Natural killer cell (primary cell): ENCODE results near the gene TNNI2. TPM values are rescaled to one million over a fixed set of nuclear protein-coding genes. Genes with fewer than 3 reads are reported as not detected.

Source experiments
- ATAC-seq, 3 donors: fragments of 150-1000 bp in 2 of 3; fragments of 200-7000 bp in 1 of 3; cut with Tn5 transposase; 1 replicate in 1 of 3; 2 replicates in 2 of 3; pipeline ENCODE4 v1.10.0; 2021; ENCODE audit warnings: mild to moderate bottlenecking in 2 of 3, moderate library complexity in 2 of 3
- DNase-seq, 2 donors: peaks; one replicate each; pipeline versions ENCODE4 v3.0.0 to v3.0.0-alpha.2; 2013 to 2021; ENCODE audit warnings: mixed read lengths in 1 of 2
- H3K27ac ChIP-seq: one replicate; pipeline ENCODE4 v1.5.1; 2013; ENCODE audit warnings: mild to moderate bottlenecking, low read length
- H3K27me3 ChIP-seq: one replicate; pipeline ENCODE4 v1.6.1; 2013; ENCODE audit warnings: low read length; ENCODE audit not compliant: control insufficient read depth, insufficient read depth
- H3K36me3 ChIP-seq: one replicate; pipeline ENCODE4 v1.6.1; 2013; ENCODE audit warnings: low read length; ENCODE audit not compliant: control insufficient read depth, insufficient read depth
- H3K4me1 ChIP-seq: one replicate; pipeline ENCODE4 v1.6.1; 2013; ENCODE audit warnings: low read length; ENCODE audit not compliant: control insufficient read depth, insufficient read depth
- H3K4me3 ChIP-seq: one replicate; pipeline ENCODE4 v1.5.1; 2013; ENCODE audit warnings: low read length
- H3K9me3 ChIP-seq: one replicate; pipeline ENCODE4 v1.6.1; 2013; ENCODE audit warnings: low read length; ENCODE audit not compliant: control insufficient read depth, insufficient read depth
- H3K27ac Mint-ChIP-seq, 2 donors: one replicate each; pipeline ENCODE4 v1.8.0; 2022; ENCODE audit warnings: mild to moderate bottlenecking in 2 of 2, mixed read lengths in 2 of 2, moderate library complexity in 1 of 2
- H3K27me3 Mint-ChIP-seq, 2 donors: one replicate each; pipeline ENCODE4 v1.8.0; 2022; ENCODE audit warnings: low read depth in 2 of 2, mixed read lengths in 2 of 2
- H3K36me3 Mint-ChIP-seq: one replicate; pipeline ENCODE4 v1.8.0; 2022; ENCODE audit warnings: mixed read lengths
- H3K4me1 Mint-ChIP-seq, 2 donors: one replicate each; pipeline ENCODE4 v1.8.0; 2022; ENCODE audit warnings: mixed read lengths in 2 of 2
- H3K4me3 Mint-ChIP-seq: one replicate; pipeline ENCODE4 v1.8.0; 2022; ENCODE audit warnings: mild to moderate bottlenecking, moderate library complexity, mixed read lengths
- H3K9me3 Mint-ChIP-seq, 2 donors: one replicate each; pipeline ENCODE4 v1.8.0; 2022; ENCODE audit warnings: mixed read lengths in 2 of 2
- WGBS: methylation state at CpG from one replicate; pipeline ENCODE4 v1.1.7; 2013; ENCODE audit warnings: missing lambda C conversion rate; ENCODE audit not compliant: insufficient coverage; 5-methylcytosine and 5-hydroxymethylcytosine counted together
- intact Hi-C: fragments of 100-400 bp; cut with micrococcal nuclease; formaldehyde crosslinking; loops from one replicate; pipeline ENCODE4 v1.14.2; 2022
- total RNA-seq, 4 donors: library from RNA; stranded (reverse); fragments of 120-200 nt in 1 of 4; gene quantifications; one replicate each; pipeline versions ENCODE4 v1.2.3 to v1.2.4, GENCODE V29; 2013 to 2022
- TF ChIP-seq, protein P1 (sequence below): fragments of 200-600 bp; IDR thresholded peaks from one replicate; pipeline ENCODE4 v1.8.0; 2022; ENCODE audit warnings: antibody characterized with exemption

The TNNI2 gene
- total RNA-seq, 3 donors from 2014 or later (not counting 1 experiment from before 2014, with no cell fraction given), result 1.2 to 5.4 (median 3.6) TPM

DNA sequence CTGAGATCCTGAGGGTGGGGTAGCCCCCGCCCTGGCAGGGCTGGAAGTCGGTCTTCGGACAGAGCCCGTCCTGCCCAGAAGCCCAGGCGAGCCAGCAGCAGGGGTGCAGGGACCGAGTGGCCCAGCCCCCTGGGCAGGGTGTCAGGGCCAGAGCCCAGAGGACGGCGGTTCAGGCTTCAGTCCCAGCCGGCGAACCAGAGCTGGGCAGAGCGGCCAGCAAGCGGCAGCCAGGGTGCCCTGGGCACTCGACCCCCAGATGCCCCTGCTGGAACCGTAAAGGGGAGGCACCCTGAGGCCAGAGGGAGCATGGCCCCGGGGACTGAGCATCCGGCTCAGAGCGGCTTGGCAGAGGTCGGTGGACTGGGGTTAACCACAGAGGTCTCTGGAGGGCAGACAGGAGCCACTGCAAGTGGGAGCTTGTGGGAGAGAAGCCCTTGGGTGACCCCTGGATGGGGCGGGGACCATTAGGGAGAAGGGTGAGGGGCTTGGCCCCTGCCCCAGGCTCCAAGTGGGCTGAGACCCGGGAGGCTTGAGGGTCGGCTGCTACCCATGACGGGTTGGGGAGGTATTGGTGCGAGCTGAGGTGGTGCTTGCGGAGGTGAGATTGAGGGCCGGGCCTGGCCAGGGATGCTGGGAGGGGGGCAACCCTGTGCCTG is 30.0 kb downstream of the TNNI2 start:
- Mint-ChIP-seq H3K4me1 (peaks cover 50 to 61% of the 10 kb centered on the region in 2 donors), H3K9me3 (no peaks in the 10 kb centered on the region), H3K27me3 (no peaks in the 10 kb centered on the region), H3K27ac (peak overlapping the region; percentile 82 to 88), H3K36me3 (no peaks in the 10 kb centered on the region), H3K4me3 (peak overlapping the region; percentile 68)
- ATAC-seq (peak in 2 of 3 donors; percentile 19 to 33), DNase-seq (no peak)
- intact Hi-C loops, result no loop called here
- 57% methylated on average over 25 of the region's 25 CpGs for WGBS
- peak overlapping the region; percentile 5 for H3K27ac ChIP-seq
- H3K4me3 ChIP-seq, result no peak overlapping the region
- TF ChIP-seq, protein P1, sequence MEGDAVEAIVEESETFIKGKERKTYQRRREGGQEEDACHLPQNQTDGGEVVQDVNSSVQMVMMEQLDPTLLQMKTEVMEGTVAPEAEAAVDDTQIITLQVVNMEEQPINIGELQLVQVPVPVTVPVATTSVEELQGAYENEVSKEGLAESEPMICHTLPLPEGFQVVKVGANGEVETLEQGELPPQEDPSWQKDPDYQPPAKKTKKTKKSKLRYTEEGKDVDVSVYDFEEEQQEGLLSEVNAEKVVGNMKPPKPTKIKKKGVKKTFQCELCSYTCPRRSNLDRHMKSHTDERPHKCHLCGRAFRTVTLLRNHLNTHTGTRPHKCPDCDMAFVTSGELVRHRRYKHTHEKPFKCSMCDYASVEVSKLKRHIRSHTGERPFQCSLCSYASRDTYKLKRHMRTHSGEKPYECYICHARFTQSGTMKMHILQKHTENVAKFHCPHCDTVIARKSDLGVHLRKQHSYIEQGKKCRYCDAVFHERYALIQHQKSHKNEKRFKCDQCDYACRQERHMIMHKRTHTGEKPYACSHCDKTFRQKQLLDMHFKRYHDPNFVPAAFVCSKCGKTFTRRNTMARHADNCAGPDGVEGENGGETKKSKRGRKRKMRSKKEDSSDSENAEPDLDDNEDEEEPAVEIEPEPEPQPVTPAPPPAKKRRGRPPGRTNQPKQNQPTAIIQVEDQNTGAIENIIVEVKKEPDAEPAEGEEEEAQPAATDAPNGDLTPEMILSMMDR, result no peak
- H3K36me3 ChIP-seq, result peaks cover 13% of the 10 kb centered on the region
- H3K27me3 ChIP-seq, result no peaks in the 10 kb centered on the region
- H3K4me1 ChIP-seq, result peaks cover 97% of the 10 kb centered on the region
- H3K9me3 ChIP-seq, result no peaks in the 10 kb centered on the region

DNA sequence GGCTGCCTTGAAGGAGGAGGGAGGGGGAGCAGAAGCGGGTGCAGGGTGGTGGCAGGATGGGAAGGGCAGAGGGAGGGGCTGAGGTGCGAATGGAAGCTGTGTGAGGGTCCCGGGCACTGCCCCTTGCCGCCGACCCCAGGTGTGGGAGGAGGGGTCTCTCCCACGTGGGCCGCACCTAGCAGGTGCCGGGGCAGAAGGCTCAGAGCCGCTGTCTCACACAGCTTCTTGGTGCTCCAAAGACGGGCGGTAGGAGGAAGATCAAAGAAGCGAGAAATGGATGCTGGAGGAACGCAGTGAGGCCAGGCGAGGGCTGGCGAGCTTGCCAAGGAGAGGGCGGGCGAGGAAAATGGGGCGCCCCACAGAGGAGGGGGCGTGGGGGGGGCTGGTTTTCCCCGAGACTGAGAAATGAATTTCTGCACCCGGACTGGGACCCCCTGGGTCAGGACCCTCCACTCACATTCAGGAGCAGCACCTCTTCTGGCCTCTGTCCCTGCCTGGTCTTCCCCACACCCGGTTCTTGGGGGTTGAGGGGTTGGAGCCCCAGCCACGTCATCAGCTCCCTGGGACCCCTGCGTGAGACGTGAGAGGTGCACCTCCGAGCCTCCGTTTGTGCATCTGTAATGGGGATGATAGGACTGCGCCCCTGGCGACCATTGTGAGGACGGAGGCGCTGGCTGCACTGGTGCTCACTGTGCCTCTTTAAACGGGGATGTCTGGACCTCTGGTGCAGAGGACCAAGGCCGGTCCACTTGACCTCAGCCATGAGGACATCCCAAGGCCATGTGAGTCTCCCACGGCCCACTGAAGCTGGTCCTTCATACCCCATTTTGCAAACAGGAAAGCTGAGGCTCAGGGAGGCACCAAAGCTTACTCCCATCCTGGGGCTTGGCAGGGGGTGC is 30.9 kb downstream of the TNNI2 start:
- H3K27ac ChIP-seq, result no peak overlapping the region
- H3K4me3 ChIP-seq, result no peak overlapping the region
- no peaks in the 10 kb centered on the region for H3K9me3 ChIP-seq
- intact Hi-C loops, result loop anchor here (2.0 kb wide), 1 partner anchor 17 kb away; the partner anchor contains the start of gene LSP1
- peaks cover 92% of the 10 kb centered on the region for H3K4me1 ChIP-seq
- no peaks in the 10 kb centered on the region for H3K27me3 ChIP-seq
- Mint-ChIP-seq H3K4me1 (peaks cover 50 to 61% of the 10 kb centered on the region in 2 donors), H3K27ac (peak overlapping the region; percentile 82 to 88), H3K4me3 (peak overlapping the region; percentile 93), H3K36me3 (no peaks in the 10 kb centered on the region), H3K27me3 (no peaks in the 10 kb centered on the region), H3K9me3 (no peaks in the 10 kb centered on the region)
- peak in 1 of 2 donors; percentile 27 for DNase-seq
- peaks cover 11% of the 10 kb centered on the region for H3K36me3 ChIP-seq
- 86% methylated on average over 34 of the region's 34 CpGs for WGBS
- ATAC-seq, result no peak
- TF ChIP-seq, protein P1, result no peak

DNA sequence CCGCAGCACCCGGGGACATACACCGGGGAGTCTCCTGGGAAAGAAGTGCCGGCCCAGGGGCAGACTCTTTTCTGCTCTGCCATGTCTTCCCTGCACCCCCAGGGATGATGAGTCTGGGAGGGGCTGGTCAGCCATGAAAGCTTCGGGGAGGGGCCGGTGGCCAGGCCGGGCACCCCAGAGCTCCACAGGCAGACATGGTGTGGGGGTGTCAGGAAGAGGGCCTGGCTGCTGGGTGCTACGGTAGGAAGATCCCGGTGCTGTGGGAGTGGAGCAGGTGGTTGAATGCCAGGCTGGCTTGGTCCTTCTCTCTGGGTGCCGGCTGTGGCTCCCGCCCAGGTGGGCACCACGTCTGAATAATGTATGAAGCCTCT is 31.5 kb downstream of the TNNI2 start:
- Histone ChIP-seq H3K27ac (no peak overlapping the region), H3K4me3 (no peak overlapping the region), H3K9me3 (no peaks in the 10 kb centered on the region), H3K4me1 (peaks cover 92% of the 10 kb centered on the region), H3K27me3 (no peaks in the 10 kb centered on the region), H3K36me3 (peaks cover 13% of the 10 kb centered on the region)
- H3K27ac Mint-ChIP-seq, result peak overlapping the region; percentile 82 to 88
- TF ChIP-seq, protein P1, result no peak
- H3K4me3 Mint-ChIP-seq, result peak overlapping the region; percentile 93
- 88% methylated on average over 12 of the region's 12 CpGs for WGBS
- H3K27me3 Mint-ChIP-seq, result no peaks in the 10 kb centered on the region
- no peaks in the 10 kb centered on the region for H3K36me3 Mint-ChIP-seq
- H3K9me3 Mint-ChIP-seq, result no peaks in the 10 kb centered on the region
- intact Hi-C loops, result loop anchor here (2.0 kb wide), 1 partner anchor 18 kb away; the partner anchor contains the start of gene LSP1
- peaks cover 51 to 67% of the 10 kb centered on the region in 2 donors for H3K4me1 Mint-ChIP-seq
- DNase-seq (no peak), ATAC-seq (peak in 2 of 3 donors; percentile 1 to 3)
